OCI-LY1 (cell line): Measurements from ENCODE around the gene CHM.

Experiments used
- H2AFZ ChIP-seq: fragments of 200-600 bp; sonication (generic), shearing (Covaris generic); 2 replicates; pipeline ENCODE4 v1.6.0; 2014; ENCODE audit warnings: antibody characterized with exemption, mild to moderate bottlenecking, low read length
- H3F3A ChIP-seq: fragments of 200-600 bp; sonication (generic), shearing (Covaris generic); 2 replicates; pipeline ENCODE4 v1.6.0; 2014; ENCODE audit warnings: mild to moderate bottlenecking, antibody characterized with exemption, low read length, moderate library complexity; ENCODE audit not compliant: insufficient read depth
- H3K27ac ChIP-seq: fragments of 200-600 bp; sonication (generic); 2 replicates; pipeline ENCODE4 v1.5.1; 2014; ENCODE audit warnings: low read length, mixed run types, mild to moderate bottlenecking, low read depth; ENCODE audit not compliant: poor library complexity, severe bottlenecking
- H3K27me3 ChIP-seq: fragments of 200-600 bp; sonication (generic); 2 replicates; pipeline ENCODE4 v1.6.0; 2014; ENCODE audit warnings: antibody characterized with exemption, mild to moderate bottlenecking, low read length, moderate library complexity; ENCODE audit not compliant: insufficient read depth
- H3K36me3 ChIP-seq: fragments of 200-600 bp; sonication (generic); 2 replicates; pipeline ENCODE4 v1.6.1; 2014; ENCODE audit warnings: mild to moderate bottlenecking, antibody characterized with exemption, low read length, moderate library complexity, mixed read lengths; ENCODE audit not compliant: insufficient read depth
- H3K4me1 ChIP-seq: fragments of 200-600 bp; sonication (generic); 2 replicates; pipeline ENCODE4 v1.5.1; 2014; ENCODE audit warnings: mild to moderate bottlenecking, low read length, moderate library complexity; ENCODE audit not compliant: insufficient read depth, severe bottlenecking
- H3K4me2 ChIP-seq: fragments of 200-600 bp; sonication (generic), shearing (Covaris generic); 2 replicates; pipeline ENCODE4 v1.6.1; 2014; ENCODE audit warnings: low read length
- H3K4me3 ChIP-seq: fragments of 200-600 bp; sonication (generic); 2 replicates; pipeline ENCODE4 v1.5.1; 2014; ENCODE audit warnings: low read length, low read depth, mild to moderate bottlenecking, mixed read lengths; ENCODE audit not compliant: poor library complexity, severe bottlenecking
- H3K79me2 ChIP-seq: fragments of 200-600 bp; shearing (Covaris generic); 2 replicates; pipeline ENCODE4 v1.6.1; 2016; ENCODE audit warnings: mixed run types, low read length, mixed read lengths; ENCODE audit not compliant: insufficient read depth
- H3K9ac ChIP-seq: fragments of 200-600 bp; sonication (generic), shearing (Covaris generic); 2 replicates; pipeline ENCODE4 v1.6.1; 2014; ENCODE audit warnings: mild to moderate bottlenecking, low read length, mixed read lengths
- H3K9me2 ChIP-seq: fragments of 200-600 bp; sonication (generic), shearing (Covaris generic); 2 replicates; pipeline ENCODE4 v1.6.1; 2014; ENCODE audit warnings: low read depth, mild to moderate bottlenecking, low read length, mixed read lengths
- H3K9me3 ChIP-seq: fragments of 200-600 bp; shearing (Covaris generic); 2 replicates; pipeline ENCODE4 v1.6.1; 2014; ENCODE audit warnings: low read length, mixed read lengths
- H4K20me1 ChIP-seq: fragments of 200-600 bp; sonication (generic), shearing (Covaris generic); 2 replicates; pipeline ENCODE4 v1.6.0; 2016; ENCODE audit warnings: mild to moderate bottlenecking, low read length; ENCODE audit not compliant: insufficient read depth
- EZH2 ChIP-seq: fragments of 200-600 bp; sonication (generic), shearing (Covaris generic); IDR thresholded peaks from 2 replicates; pipeline ENCODE4 v1.8.0; 2017; ENCODE audit warnings: borderline replicate concordance, mixed run types, mild to moderate bottlenecking, antibody characterized with exemption, low read length, moderate library complexity, mixed read lengths
- TF ChIP-seq, protein P1 (sequence below): fragments of 200-600 bp; sonication (generic), shearing (Covaris generic); IDR thresholded peaks from 2 replicates; pipeline ENCODE4 v1.5.1; 2017; ENCODE audit warnings: mild to moderate bottlenecking, antibody characterized with exemption, low read length, moderate library complexity, mixed read lengths

Gene CHM

DNA sequence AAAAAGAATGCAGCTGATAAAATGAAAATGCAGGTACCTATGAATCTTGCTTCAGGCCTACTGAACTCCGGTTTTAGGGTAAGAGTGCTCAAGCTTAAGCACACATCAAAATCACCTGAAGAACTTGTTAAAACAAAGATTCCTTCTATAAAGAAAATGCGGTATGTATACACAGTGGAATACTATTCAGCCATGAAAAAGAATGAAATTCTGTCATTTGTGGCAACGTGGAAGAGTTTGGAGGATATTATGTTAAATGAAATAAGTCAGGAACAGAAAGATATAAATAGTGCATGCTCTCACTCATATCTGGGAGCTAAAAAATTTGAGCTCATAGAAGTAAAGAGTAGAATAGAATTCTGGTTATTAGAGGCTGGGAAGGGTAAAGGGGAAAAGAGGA, 14.0 kb upstream of the CHM start:
- H3K36me3 ChIP-seq, result no peaks in the 10 kb centered on the region
- H3K27ac ChIP-seq, result no peak overlapping the region
- no peaks in the 10 kb centered on the region for H3F3A ChIP-seq
- no peaks in the 10 kb centered on the region for H3K9me3 ChIP-seq
- no peaks in the 10 kb centered on the region for H3K9me2 ChIP-seq
- H4K20me1 ChIP-seq, result no peaks in the 10 kb centered on the region
- no peaks in the 10 kb centered on the region for H3K4me1 ChIP-seq
- no peaks in the 10 kb centered on the region for H3K27me3 ChIP-seq
- H3K79me2 ChIP-seq, result no peaks in the 10 kb centered on the region
- H3K9ac ChIP-seq, result no peak overlapping the region
- TF ChIP-seq, protein P1, sequence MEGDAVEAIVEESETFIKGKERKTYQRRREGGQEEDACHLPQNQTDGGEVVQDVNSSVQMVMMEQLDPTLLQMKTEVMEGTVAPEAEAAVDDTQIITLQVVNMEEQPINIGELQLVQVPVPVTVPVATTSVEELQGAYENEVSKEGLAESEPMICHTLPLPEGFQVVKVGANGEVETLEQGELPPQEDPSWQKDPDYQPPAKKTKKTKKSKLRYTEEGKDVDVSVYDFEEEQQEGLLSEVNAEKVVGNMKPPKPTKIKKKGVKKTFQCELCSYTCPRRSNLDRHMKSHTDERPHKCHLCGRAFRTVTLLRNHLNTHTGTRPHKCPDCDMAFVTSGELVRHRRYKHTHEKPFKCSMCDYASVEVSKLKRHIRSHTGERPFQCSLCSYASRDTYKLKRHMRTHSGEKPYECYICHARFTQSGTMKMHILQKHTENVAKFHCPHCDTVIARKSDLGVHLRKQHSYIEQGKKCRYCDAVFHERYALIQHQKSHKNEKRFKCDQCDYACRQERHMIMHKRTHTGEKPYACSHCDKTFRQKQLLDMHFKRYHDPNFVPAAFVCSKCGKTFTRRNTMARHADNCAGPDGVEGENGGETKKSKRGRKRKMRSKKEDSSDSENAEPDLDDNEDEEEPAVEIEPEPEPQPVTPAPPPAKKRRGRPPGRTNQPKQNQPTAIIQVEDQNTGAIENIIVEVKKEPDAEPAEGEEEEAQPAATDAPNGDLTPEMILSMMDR, result no peak
- TF ChIP-seq EZH2, result no peak
- no peak overlapping the region for H2AFZ ChIP-seq
- H3K4me2 ChIP-seq, result no peak overlapping the region
- H3K4me3 ChIP-seq, result no peak overlapping the region

GRCh38 chrX:86051741-86052140, 4.4 kb upstream of the CHM start:
- Histone ChIP-seq H3K4me2 (no peak overlapping the region), H3K9me3 (no peaks in the 10 kb centered on the region), H3K79me2 (peaks cover 3% of the 10 kb centered on the region), H4K20me1 (no peaks in the 10 kb centered on the region), H3K9ac (no peak overlapping the region), H3K27ac (no peak overlapping the region), H3K27me3 (no peaks in the 10 kb centered on the region), H2AFZ (no peak overlapping the region), H3K9me2 (no peaks in the 10 kb centered on the region), H3K4me1 (no peaks in the 10 kb centered on the region), H3F3A (no peaks in the 10 kb centered on the region), H3K4me3 (no peak overlapping the region), H3K36me3 (no peaks in the 10 kb centered on the region)
- TF ChIP-seq, protein P1, result no peak
- no peak for TF ChIP-seq EZH2

- Histone ChIP-seq H3K9ac (no peak overlapping the region; the same call in 1 of the 2 replicates), H3K27ac (no peak overlapping the region)
These were observed 550 bp upstream of the CHM start for GRCh38 chrX:86047936-86048280.

More at GRCh38 chrX:86047936-86048280, 550 bp upstream of the CHM start:
- H3K9me2 ChIP-seq, result no peaks in the 10 kb centered on the region
- peak overlapping the region; percentile 94 for H3K4me3 ChIP-seq
- peak overlapping the region; percentile 90 for H3K4me2 ChIP-seq
- H4K20me1 ChIP-seq, result no peaks in the 10 kb centered on the region
- TF ChIP-seq EZH2, result no peak
- TF ChIP-seq, protein P1, result no peak
- peaks cover 35% of the 10 kb centered on the region for H3K79me2 ChIP-seq
- no peaks in the 10 kb centered on the region for H3K9me3 ChIP-seq
- H3K4me1 ChIP-seq, result peaks cover 14% of the 10 kb centered on the region
- H3F3A ChIP-seq, result no peaks in the 10 kb centered on the region
- no peaks in the 10 kb centered on the region for H3K27me3 ChIP-seq
- H2AFZ ChIP-seq, result peak overlapping the region; percentile 99; the same call in 1 of the 2 replicates
- H3K36me3 ChIP-seq, result no peaks in the 10 kb centered on the region
